Esophagus (tissue), 2 donors: ENCODE results near the gene STK39. TPM values are rescaled to one million over a fixed set of nuclear protein-coding genes. Genes with fewer than 3 reads are reported as not detected.

ENCODE experiments used
- H3K27ac ChIP-seq, 2 donors: one replicate each; pipeline ENCODE4 v1.5.1; 2013; ENCODE audit warnings: low read depth in 2 of 2, mild to moderate bottlenecking in 2 of 2, inconsistent platforms in 1 of 2, low read length in 1 of 2, moderate library complexity in 1 of 2
- H3K27me3 ChIP-seq, 2 donors: one replicate each; pipeline ENCODE4 v1.6.1; 2013; ENCODE audit warnings: low read length in 2 of 2, control low read depth in 1 of 2, mild to moderate bottlenecking in 1 of 2; ENCODE audit not compliant: insufficient read depth in 2 of 2, control insufficient read depth in 1 of 2
- H3K36me3 ChIP-seq, 2 donors: one replicate each; pipeline ENCODE4 v1.6.1; 2013; ENCODE audit warnings: low read length in 1 of 2; ENCODE audit not compliant: control insufficient read depth in 2 of 2, insufficient read depth in 2 of 2
- H3K4me1 ChIP-seq, 2 donors: one replicate each; pipeline ENCODE4 v1.6.1; 2013; ENCODE audit warnings: low read length in 1 of 2; ENCODE audit not compliant: control insufficient read depth in 2 of 2, insufficient read depth in 2 of 2
- H3K4me3 ChIP-seq, 2 donors: one replicate each; pipeline ENCODE4 v1.5.1; 2013; ENCODE audit warnings: low read length in 2 of 2, mild to moderate bottlenecking in 2 of 2, low read depth in 1 of 2, moderate library complexity in 1 of 2
- H3K9me3 ChIP-seq, 2 donors: one replicate each; pipeline ENCODE4 v1.6.1; 2013; ENCODE audit warnings: mild to moderate bottlenecking in 2 of 2, low read depth in 1 of 2, low read length in 1 of 2, moderate library complexity in 1 of 2; ENCODE audit not compliant: control insufficient read depth in 2 of 2, insufficient read depth in 1 of 2
- WGBS, 2 donors: extraction: QIAGEN DNeasy Blood & Tissue Kit; methylation state at CpG; one replicate each; pipeline ENCODE4 v1.1.7; 2013; 5-methylcytosine and 5-hydroxymethylcytosine counted together
- polyA plus RNA-seq, 2 donors: library from polyadenylated mRNA; stranded (reverse); fragments of 200-250 nt; gene quantifications; one replicate each; pipeline ENCODE4 v1.2.3, GENCODE V29; 2013
- donor health status: healthy with polysubstance abuse.
- donor health status: Bipolar disorder and iron deficiency.

The STK39 gene
- polyA plus RNA-seq, 2 donors = 24.7 to 24.9 TPM

DNA sequence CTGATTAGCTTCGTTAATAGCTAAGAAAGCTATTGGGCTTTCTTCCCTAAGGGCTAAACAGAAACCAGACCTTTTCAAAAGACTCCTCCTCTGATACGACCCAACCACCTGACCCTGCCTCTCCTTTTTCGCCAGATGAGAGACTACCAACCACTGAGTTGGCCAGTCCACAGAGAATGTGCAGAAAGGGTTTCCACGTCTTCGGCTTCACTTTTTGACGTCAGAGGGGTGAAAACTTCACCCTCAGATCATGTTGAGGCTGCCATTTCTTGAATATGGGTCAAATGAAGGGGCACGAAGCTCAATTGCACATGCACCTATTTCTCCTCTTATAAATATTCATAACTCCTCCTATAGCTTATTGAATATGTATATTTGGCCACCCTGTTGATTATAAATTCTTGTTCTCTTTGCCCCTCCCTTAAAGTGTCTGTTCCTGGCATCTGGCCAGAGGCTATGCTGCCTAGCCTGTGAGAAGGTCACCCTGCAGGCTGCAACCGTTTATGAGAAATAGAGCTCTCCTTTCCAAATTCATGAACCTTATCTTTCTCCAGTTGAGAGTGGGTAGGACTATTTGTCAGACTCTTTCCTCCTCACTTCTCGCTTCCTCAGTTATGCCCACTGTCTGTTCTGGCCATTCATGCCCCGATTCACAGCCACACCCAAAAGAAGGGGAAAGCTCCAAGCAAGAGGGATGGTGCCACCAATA, 301.6 kb downstream of the STK39 start:
- H3K4me1 ChIP-seq = no peaks in the 10 kb centered on the region

DNA sequence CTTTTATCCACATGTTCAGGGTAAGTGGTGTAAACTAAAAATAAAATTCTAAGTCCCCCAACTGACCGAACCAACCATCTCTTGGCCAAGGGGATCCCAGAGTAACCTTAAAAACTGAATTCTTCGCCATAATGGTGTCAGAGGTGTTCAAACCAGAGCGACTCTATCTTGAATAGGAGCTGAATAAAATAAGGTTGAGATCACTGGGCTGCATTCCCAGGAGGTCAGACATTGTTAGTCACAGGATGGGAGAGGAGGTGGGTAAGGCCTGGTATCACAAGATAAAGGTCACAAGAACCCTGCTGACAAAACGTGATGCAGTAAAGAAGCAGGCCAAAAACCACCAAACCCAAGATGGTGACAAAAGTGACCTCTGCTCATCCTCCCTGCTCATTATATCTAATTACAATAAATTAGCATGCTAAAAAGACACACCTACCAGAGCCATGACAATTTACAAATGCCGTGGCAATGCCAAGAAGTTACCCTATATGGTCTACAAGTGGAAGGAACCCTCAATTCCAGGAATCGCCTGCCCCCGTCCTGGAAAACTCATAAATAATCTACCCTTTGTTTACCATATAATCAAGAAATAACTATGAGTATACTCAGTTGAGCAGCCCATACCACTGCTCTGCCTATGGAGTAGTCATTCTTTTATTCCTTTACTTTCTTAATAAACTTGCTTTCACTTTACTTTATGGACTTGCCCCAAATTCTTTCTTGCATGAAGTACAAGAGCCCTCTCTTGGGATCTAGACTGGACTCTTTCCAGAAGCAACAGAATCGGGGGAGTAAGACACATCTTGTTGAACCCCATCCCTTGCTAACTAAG, 302.4 kb downstream of the STK39 start:
- H3K4me3 ChIP-seq = no peak overlapping the region
- H3K27ac ChIP-seq = no peak overlapping the region
- H3K27me3 ChIP-seq = no peaks in the 10 kb centered on the region
- H3K36me3 ChIP-seq = no peaks in the 10 kb centered on the region
- WGBS, 2 donors = 82 to 86% methylated on average over 8 of the region's 8 CpGs
- H3K9me3 ChIP-seq = no peaks in the 10 kb centered on the region
- no peaks in the 10 kb centered on the region for H3K4me1 ChIP-seq

More for the DNA sequence above, 301.6 kb downstream of the STK39 start:
- Histone ChIP-seq H3K36me3 (no peaks in the 10 kb centered on the region), H3K27me3 (no peaks in the 10 kb centered on the region), H3K9me3 (no peaks in the 10 kb centered on the region), H3K27ac (no peak overlapping the region), H3K4me3 (no peak overlapping the region)
- WGBS, 2 donors = 82 to 83% methylated on average over 10 of the region's 10 CpGs

DNA sequence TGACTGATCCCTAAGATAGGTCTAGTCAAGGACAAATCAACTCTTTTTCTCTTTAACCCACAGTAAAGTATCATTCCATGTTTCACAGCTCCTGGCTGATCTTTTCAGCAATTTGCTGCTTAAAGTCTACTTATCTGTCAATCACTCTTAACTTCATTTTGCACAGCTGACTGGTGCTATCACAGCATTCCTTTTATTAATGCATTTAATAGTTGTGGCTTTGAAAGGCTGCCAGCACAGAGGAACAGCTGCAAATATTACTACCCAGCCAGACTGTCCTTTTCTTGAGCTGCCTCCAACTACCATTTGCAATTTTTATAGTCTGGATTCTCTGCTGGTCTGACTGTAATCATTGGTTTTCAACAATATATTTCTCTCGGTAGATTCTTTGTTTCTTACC, 303.5 kb downstream of the STK39 start:
- H3K36me3 ChIP-seq = no peaks in the 10 kb centered on the region
- H3K4me3 ChIP-seq = no peak overlapping the region
- 76 to 81% methylated on average over 1 of the region's 1 CpG for WGBS, 2 donors
- H3K4me1 ChIP-seq = no peaks in the 10 kb centered on the region
- H3K27ac ChIP-seq = no peak overlapping the region
- no peaks in the 10 kb centered on the region for H3K9me3 ChIP-seq
- H3K27me3 ChIP-seq = no peaks in the 10 kb centered on the region

DNA sequence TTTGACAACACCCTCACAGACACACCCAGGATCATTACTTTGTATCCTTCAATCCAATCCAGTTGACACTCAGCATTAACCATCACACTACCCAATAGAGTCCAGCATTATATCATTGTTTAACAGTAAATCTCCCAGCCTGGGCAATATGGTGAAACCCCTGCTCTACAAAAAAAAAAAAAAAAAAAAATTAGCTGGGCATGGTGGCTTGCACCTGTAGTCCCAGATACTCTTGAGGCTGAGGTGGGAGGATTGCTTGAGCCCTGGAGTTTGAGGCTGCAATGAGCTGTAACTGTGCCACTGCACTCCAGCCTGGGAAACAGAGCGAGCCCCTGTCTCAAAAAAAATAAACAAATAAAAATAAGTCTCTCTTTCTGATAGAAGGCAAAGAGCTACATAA, 304.0 kb downstream of the STK39 start:
- Histone ChIP-seq H3K4me3 (no peak overlapping the region), H3K36me3 (no peaks in the 10 kb centered on the region), H3K9me3 (no peaks in the 10 kb centered on the region), H3K27ac (no peak overlapping the region), H3K27me3 (no peaks in the 10 kb centered on the region), H3K4me1 (no peaks in the 10 kb centered on the region)
- WGBS, 2 donors = 89 to 96% methylated on average over 1 of the region's 1 CpG

DNA sequence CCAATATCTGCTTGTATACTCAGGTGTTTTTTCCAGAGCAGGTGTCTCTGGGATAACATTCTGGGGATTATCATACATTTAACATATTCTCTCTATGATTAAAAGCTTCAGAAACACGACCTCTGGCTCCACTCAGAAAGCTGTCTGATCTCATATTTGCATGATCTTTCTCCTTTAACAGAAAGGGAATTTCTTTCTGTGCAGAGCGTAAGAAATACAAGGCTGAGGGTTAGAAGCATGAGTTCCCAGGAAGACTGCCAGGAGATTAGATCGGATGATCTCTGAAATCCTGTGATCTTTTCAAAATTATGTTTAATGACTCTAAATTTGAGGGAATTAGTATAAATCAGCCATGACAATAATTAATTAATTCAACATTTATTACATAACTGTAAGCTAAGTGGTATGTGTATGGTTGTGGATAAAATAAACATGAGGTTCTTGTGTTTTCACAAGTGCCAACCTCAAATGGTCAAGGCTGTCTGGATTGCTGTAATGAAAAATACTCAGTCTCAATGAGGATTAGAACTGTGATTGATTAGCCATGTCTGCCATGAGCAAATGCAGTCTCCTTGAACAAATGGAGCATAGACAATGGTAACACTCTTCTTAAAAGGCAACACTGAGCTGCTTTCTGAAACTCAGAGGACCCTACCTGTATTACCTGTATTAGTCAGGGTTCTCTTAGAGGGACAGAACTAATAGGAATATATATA, 304.9 kb downstream of the STK39 start:
- H3K4me1 ChIP-seq = no peaks in the 10 kb centered on the region
- 30 to 39% methylated on average over 3 of the region's 3 CpGs for WGBS, 2 donors
- no peaks in the 10 kb centered on the region for H3K27me3 ChIP-seq
- no peak overlapping the region for H3K4me3 ChIP-seq
- no peak overlapping the region for H3K27ac ChIP-seq
- H3K36me3 ChIP-seq = no peaks in the 10 kb centered on the region
- no peaks in the 10 kb centered on the region for H3K9me3 ChIP-seq

DNA sequence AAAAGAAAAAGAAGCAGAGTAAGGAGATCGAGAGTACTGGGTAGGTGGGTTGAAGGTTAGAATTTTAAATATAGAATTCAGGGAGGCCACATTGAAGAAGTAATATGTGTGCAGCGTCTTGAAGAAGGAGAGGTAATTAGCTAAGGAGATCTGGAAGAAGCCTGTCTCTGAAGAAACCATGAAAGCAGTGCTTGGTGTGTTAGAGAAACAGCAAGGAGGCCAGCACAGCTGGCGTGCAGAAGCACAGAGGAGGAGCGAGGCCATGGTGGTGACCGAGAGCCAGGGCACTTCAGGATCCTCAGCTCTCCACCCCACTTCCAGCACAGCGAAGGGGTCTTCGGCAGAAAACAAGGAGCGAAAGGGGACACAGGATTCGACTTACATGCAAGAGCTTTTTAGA, 305.8 kb downstream of the STK39 start:
- Histone ChIP-seq H3K27ac (no peak overlapping the region), H3K4me1 (no peaks in the 10 kb centered on the region), H3K9me3 (no peaks in the 10 kb centered on the region), H3K36me3 (no peaks in the 10 kb centered on the region), H3K27me3 (no peaks in the 10 kb centered on the region), H3K4me3 (no peak overlapping the region)
- WGBS, 2 donors = 90 to 92% methylated on average over 9 of the region's 9 CpGs

DNA sequence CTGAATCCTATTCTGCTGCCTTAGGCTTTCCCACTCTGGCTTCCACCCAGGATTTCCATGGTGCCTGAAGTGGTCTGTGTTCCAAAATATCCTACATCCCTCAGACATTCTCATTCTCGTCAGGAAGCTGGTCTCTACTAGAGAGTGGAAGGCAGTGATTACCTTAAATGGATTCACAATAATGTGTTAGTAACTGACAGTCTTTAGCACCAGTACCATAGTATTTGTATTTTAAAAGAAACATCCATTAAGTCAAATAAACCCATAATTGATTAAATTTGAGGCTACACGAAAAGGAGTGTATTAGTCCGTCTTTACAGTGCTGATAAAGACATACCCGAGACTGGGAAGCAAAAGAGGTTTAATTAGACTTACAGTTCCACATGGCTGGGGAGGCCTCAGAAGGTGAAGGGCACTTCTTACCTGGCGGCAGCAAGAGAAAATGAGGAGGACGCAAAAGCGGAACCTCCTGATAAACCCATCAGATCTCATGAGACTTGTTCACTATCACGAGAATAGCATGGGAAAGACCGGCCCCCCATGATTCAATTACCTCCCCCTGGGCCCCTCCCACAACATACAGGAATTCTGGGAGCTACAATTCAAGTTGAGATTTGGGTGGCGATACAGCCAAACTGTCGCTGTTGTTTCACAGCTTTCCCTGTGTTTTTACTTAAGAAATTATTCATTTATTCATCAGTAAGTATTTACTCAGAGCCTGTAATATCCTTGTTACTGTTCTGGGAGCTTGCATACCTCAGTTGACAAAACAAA, 306.5 kb downstream of the STK39 start:
- Histone ChIP-seq H3K4me1 (no peaks in the 10 kb centered on the region), H3K27me3 (no peaks in the 10 kb centered on the region), H3K27ac (no peak overlapping the region), H3K9me3 (no peaks in the 10 kb centered on the region), H3K36me3 (no peaks in the 10 kb centered on the region), H3K4me3 (no peak overlapping the region)
- 89 to 95% methylated on average over 11 of the region's 11 CpGs for WGBS, 2 donors

DNA sequence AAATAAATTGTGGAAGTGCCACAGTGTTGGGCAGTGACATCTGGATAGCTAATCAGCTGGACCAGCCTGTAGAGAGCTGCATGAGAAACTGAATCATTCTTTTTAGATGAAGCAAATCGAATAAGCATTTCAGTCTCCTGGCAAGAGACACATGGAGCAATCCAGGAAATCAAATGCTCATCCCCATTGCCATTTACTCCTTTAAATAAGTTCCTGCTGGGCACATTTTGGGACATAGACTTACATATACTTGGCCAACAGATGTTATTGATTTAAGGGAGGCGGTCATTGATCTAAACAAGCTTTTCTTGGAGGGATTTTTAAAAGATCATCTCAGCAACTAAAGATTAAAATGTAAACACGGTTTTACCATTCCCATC, 307.1 kb downstream of the STK39 start:
- no peaks in the 10 kb centered on the region for H3K36me3 ChIP-seq
- no peaks in the 10 kb centered on the region for H3K9me3 ChIP-seq
- 77 to 81% methylated on average over 3 of the region's 3 CpGs for WGBS, 2 donors
- no peak overlapping the region for H3K27ac ChIP-seq
- no peaks in the 10 kb centered on the region for H3K27me3 ChIP-seq
- H3K4me3 ChIP-seq = no peak overlapping the region
- H3K4me1 ChIP-seq = no peaks in the 10 kb centered on the region
